ENCODE measurements around the gene CD4. TPM values are rescaled to one million over a fixed set of nuclear protein-coding genes. Genes with fewer than 3 reads are reported as not detected.

CD4 gene
- total and polyA plus RNA-seq, 10 of the 15 experiments (the other 5 are each of a cell fraction or from before 2014, with no cell fraction given), result 0.24 to 1.6 (median 0.69) TPM

DNA sequence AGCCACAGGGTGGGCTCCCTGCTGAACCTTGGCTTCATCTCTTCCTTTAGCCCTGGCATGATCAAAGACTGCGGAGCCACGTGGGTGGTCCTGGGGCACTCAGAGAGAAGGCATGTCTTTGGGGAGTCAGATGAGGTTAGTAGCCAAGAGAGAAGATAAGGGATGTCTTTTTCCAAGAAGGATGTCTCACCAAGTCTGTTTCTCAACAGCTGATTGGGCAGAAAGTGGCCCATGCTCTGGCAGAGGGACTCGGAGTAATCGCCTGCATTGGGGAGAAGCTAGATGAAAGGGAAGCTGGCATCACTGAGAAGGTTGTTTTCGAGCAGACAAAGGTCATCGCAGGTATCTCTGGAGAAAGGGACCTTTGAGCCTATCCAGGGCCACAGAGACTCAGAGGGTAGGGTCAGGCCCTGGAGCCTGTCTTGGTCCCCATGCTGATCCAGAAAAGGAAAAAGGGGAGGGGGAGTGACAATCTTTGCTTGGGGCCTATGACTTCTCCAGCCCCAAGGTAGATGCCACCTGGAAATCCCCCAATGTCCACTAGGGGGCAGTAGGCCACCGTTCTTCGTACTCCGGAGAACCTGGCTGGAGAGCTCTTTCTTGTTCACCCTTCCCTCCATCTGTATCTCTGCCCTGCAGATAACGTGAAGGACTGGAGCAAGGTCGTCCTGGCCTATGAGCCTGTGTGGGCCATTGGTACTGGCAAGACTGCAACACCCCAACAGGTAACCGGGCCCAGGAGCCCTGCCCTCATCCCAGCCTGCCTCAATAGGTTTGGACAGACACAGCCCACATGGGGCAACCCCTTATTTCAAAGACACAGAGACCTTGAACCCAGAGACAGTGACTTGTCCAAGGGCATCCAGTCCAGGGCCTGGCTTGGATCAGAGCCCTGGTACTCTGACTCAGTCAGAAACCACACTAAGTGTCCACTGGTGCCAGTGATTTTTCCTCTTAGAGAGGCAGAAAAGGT is 80.0 kb downstream of the CD4 start (continued):
- TF ChIP-seq, protein P1, sequence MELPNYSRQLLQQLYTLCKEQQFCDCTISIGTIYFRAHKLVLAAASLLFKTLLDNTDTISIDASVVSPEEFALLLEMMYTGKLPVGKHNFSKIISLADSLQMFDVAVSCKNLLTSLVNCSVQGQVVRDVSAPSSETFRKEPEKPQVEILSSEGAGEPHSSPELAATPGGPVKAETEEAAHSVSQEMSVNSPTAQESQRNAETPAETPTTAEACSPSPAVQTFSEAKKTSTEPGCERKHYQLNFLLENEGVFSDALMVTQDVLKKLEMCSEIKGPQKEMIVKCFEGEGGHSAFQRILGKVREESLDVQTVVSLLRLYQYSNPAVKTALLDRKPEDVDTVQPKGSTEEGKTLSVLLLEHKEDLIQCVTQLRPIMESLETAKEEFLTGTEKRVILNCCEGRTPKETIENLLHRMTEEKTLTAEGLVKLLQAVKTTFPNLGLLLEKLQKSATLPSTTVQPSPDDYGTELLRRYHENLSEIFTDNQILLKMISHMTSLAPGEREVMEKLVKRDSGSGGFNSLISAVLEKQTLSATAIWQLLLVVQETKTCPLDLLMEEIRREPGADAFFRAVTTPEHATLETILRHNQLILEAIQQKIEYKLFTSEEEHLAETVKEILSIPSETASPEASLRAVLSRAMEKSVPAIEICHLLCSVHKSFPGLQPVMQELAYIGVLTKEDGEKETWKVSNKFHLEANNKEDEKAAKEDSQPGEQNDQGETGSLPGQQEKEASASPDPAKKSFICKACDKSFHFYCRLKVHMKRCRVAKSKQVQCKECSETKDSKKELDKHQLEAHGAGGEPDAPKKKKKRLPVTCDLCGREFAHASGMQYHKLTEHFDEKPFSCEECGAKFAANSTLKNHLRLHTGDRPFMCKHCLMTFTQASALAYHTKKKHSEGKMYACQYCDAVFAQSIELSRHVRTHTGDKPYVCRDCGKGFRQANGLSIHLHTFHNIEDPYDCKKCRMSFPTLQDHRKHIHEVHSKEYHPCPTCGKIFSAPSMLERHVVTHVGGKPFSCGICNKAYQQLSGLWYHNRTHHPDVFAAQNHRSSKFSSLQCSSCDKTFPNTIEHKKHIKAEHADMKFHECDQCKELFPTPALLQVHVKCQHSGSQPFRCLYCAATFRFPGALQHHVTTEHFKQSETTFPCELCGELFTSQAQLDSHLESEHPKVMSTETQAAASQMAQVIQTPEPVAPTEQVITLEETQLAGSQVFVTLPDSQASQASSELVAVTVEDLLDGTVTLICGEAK (IDR thresholded peaks at IDR 0.05; ENCODE audit: borderline replicate concordance), result no peak
- TF ChIP-seq, protein P2, sequence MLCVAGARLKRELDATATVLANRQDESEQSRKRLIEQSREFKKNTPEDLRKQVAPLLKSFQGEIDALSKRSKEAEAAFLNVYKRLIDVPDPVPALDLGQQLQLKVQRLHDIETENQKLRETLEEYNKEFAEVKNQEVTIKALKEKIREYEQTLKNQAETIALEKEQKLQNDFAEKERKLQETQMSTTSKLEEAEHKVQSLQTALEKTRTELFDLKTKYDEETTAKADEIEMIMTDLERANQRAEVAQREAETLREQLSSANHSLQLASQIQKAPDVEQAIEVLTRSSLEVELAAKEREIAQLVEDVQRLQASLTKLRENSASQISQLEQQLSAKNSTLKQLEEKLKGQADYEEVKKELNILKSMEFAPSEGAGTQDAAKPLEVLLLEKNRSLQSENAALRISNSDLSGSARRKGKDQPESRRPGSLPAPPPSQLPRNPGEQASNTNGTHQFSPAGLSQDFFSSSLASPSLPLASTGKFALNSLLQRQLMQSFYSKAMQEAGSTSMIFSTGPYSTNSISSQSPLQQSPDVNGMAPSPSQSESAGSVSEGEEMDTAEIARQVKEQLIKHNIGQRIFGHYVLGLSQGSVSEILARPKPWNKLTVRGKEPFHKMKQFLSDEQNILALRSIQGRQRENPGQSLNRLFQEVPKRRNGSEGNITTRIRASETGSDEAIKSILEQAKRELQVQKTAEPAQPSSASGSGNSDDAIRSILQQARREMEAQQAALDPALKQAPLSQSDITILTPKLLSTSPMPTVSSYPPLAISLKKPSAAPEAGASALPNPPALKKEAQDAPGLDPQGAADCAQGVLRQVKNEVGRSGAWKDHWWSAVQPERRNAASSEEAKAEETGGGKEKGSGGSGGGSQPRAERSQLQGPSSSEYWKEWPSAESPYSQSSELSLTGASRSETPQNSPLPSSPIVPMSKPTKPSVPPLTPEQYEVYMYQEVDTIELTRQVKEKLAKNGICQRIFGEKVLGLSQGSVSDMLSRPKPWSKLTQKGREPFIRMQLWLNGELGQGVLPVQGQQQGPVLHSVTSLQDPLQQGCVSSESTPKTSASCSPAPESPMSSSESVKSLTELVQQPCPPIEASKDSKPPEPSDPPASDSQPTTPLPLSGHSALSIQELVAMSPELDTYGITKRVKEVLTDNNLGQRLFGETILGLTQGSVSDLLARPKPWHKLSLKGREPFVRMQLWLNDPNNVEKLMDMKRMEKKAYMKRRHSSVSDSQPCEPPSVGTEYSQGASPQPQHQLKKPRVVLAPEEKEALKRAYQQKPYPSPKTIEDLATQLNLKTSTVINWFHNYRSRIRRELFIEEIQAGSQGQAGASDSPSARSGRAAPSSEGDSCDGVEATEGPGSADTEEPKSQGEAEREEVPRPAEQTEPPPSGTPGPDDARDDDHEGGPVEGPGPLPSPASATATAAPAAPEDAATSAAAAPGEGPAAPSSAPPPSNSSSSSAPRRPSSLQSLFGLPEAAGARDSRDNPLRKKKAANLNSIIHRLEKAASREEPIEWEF (IDR thresholded peaks at IDR 0.05; ENCODE audit: insufficient replicate concordance, low read depth, low read length), result no peak
- TF ChIP-seq NFYA (IDR thresholded peaks at IDR 0.05; ENCODE audit: borderline replicate concordance, low read depth, low read length) (no peak), ESRRA (IDR thresholded peaks at IDR 0.05; ENCODE audit: low read length) (no peak), SMC3 (IDR thresholded peaks at IDR 0.05; ENCODE audit: borderline replicate concordance, low read length) (peak; percentile 39), HCFC1 (IDR thresholded peaks at IDR 0.05; ENCODE audit: low read length) (no peak), TCF12 (IDR thresholded peaks at IDR 0.05; ENCODE audit: low read depth, low read length) (0 out of 2 replicates have a peak, but pooled peaks have one; percentile 37), RBBP5 (conservative IDR thresholded peaks at IDR 0.05) (no peak), SMARCA5 (IDR thresholded peaks at IDR 0.05) (0 out of 2 replicates have a peak, but pooled peaks have one; percentile 36), RCOR1 (conservative IDR thresholded peaks at IDR 0.05; ENCODE audit: low read depth, low read length) (no peak), MEF2A (IDR thresholded peaks at IDR 0.05; ENCODE audit: insufficient read depth, low read depth, low read length) (no peak), CREM (IDR thresholded peaks at IDR 0.05; ENCODE audit: low read depth) (no peak), SRF (IDR thresholded peaks at IDR 0.05; ENCODE audit: low read depth in 2 of 2, low read length in 2 of 2) (no peak)
- TF ChIP-seq, protein P3, sequence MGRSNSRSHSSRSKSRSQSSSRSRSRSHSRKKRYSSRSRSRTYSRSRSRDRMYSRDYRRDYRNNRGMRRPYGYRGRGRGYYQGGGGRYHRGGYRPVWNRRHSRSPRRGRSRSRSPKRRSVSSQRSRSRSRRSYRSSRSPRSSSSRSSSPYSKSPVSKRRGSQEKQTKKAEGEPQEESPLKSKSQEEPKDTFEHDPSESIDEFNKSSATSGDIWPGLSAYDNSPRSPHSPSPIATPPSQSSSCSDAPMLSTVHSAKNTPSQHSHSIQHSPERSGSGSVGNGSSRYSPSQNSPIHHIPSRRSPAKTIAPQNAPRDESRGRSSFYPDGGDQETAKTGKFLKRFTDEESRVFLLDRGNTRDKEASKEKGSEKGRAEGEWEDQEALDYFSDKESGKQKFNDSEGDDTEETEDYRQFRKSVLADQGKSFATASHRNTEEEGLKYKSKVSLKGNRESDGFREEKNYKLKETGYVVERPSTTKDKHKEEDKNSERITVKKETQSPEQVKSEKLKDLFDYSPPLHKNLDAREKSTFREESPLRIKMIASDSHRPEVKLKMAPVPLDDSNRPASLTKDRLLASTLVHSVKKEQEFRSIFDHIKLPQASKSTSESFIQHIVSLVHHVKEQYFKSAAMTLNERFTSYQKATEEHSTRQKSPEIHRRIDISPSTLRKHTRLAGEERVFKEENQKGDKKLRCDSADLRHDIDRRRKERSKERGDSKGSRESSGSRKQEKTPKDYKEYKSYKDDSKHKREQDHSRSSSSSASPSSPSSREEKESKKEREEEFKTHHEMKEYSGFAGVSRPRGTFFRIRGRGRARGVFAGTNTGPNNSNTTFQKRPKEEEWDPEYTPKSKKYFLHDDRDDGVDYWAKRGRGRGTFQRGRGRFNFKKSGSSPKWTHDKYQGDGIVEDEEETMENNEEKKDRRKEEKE (IDR thresholded peaks at IDR 0.05), result no peak
- TF ChIP-seq, protein P4, sequence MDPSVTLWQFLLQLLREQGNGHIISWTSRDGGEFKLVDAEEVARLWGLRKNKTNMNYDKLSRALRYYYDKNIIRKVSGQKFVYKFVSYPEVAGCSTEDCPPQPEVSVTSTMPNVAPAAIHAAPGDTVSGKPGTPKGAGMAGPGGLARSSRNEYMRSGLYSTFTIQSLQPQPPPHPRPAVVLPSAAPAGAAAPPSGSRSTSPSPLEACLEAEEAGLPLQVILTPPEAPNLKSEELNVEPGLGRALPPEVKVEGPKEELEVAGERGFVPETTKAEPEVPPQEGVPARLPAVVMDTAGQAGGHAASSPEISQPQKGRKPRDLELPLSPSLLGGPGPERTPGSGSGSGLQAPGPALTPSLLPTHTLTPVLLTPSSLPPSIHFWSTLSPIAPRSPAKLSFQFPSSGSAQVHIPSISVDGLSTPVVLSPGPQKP (IDR thresholded peaks at IDR 0.05; ENCODE audit: low read depth, low read length), result no peak

Data from GM12878 (cell line).